Mucosa of descending colon (tissue), 3 donors: ENCODE measurements around the gene RPL22L1. TPM values are rescaled to one million over a fixed set of nuclear protein-coding genes. Genes with fewer than 3 reads are reported as not detected.
"Not testable (repeated sequence)": the region's sequence is repeated elsewhere in the genome, so short reads cannot be mapped to it uniquely, and the experiment has no call there.

Source experiments
- ATAC-seq: fragments of 200-7000 bp; cut with Tn5 transposase; one replicate; pipeline ENCODE4 v1.9.1; 2020; ENCODE audit warnings: mild to moderate bottlenecking, moderate library complexity
- DNase-seq, 3 donors: peaks; one replicate each; pipeline ENCODE4 v3.0.0-alpha.2; 2020
- H3K36me3 ChIP-seq: fragments of 200-600 bp; one replicate; pipeline ENCODE4 v1.8.0; 2021; ENCODE audit warnings: low read depth, mild to moderate bottlenecking
- H3K4me1 ChIP-seq: fragments of 200-600 bp; one replicate; pipeline ENCODE4 v1.8.0; 2021; ENCODE audit warnings: low read depth, mild to moderate bottlenecking
- H3K4me3 ChIP-seq: fragments of 200-600 bp; one replicate; pipeline ENCODE4 v1.8.0; 2021; ENCODE audit warnings: mild to moderate bottlenecking
- H3K9me3 ChIP-seq: fragments of 200-600 bp; one replicate; pipeline ENCODE4 v1.8.0; 2021; ENCODE audit warnings: mild to moderate bottlenecking
- intact Hi-C, 2 donors: fragments of 100-400 bp; cut with DNase I in 1 of 2; cut with micrococcal nuclease in 1 of 2; formaldehyde crosslinking; loops; one replicate each; pipeline versions ENCODE4 v1.11.0 to v1.11.1; 2022; cut with DNase I, micrococcal nuclease
- total RNA-seq, 3 donors: library from RNA; stranded (reverse); fragmentation: NEBNext Ultra II Directional in 2 of 3; extraction: Animal tissue kit (Norgen Biotek cat#: 25700) in 2 of 3; gene quantifications; one replicate each; pipeline versions ENCODE4 v1.2.1 to v1.2.4, GENCODE V29; 2021 to 2023
- TF ChIP-seq, protein P1 (sequence below): fragments of 200-600 bp; IDR thresholded peaks from one replicate; pipeline ENCODE4 v1.8.0; 2022; ENCODE audit warnings: antibody characterized with exemption, mild to moderate bottlenecking
- donor health status: DM: no; HTN: no; CAD: no; lungs with moderate emphysema.
- donor health status: DM: no; HTN: no; CAD: no.
- donor health status: DM: no; HTN: yes; CAD: no.

Gene RPL22L1
- total RNA-seq, 3 donors from 2014 or later, result 20.9 to 31.4 (median 24.3) TPM

DNA sequence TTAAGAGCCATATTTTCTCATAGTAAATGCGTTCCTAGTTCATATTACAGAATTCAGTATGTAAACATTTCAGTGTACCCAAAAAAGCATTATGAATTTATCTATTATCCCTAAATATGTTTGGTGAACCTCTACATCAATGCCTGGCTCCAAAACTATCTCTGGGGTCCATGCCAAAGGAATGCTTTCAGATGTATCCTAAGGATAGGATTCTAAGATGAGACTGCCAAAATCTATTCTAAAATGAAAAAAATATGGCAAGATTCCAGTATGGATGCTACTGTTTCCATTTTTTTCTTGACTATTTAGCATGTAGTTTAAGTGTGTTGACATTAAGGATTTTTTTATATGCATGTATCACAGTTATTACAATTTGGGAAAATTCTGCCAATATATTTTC is 19.6 kb upstream of the RPL22L1 start:
- no peak for DNase-seq
- ATAC-seq, result no peak
- intact Hi-C loops, result no loop called here
- H3K4me3 ChIP-seq, result no peak overlapping the region
- no peaks in the 10 kb centered on the region for H3K9me3 ChIP-seq
- no peaks in the 10 kb centered on the region for H3K4me1 ChIP-seq
- TF ChIP-seq, protein P1, sequence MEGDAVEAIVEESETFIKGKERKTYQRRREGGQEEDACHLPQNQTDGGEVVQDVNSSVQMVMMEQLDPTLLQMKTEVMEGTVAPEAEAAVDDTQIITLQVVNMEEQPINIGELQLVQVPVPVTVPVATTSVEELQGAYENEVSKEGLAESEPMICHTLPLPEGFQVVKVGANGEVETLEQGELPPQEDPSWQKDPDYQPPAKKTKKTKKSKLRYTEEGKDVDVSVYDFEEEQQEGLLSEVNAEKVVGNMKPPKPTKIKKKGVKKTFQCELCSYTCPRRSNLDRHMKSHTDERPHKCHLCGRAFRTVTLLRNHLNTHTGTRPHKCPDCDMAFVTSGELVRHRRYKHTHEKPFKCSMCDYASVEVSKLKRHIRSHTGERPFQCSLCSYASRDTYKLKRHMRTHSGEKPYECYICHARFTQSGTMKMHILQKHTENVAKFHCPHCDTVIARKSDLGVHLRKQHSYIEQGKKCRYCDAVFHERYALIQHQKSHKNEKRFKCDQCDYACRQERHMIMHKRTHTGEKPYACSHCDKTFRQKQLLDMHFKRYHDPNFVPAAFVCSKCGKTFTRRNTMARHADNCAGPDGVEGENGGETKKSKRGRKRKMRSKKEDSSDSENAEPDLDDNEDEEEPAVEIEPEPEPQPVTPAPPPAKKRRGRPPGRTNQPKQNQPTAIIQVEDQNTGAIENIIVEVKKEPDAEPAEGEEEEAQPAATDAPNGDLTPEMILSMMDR, result no peak
- no peaks in the 10 kb centered on the region for H3K36me3 ChIP-seq

DNA sequence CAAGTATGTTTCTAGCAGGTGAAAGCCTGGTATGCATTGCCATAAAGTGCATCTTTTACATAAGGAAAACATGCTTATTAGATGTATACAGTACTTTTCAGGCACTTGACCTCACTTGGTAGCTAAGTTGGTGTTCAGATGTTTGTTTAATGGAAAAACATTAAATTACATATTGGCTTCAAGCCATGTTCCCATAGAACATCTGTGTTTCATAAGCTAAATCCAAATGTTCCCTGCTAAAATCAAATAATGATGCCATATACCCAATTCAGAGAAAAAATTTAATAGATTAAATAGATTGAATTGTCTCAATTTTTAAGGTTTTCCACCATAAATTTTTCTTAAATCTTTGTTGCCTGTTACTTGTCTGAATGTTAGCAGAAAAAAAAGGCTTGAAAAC is 19.1 kb upstream of the RPL22L1 start:
- no peak overlapping the region for H3K4me3 ChIP-seq
- H3K9me3 ChIP-seq, result no peaks in the 10 kb centered on the region
- DNase-seq (no peak), ATAC-seq (no peak)
- intact Hi-C loops, result no loop called here
- TF ChIP-seq, protein P1, result no peak
- H3K36me3 ChIP-seq, result no peaks in the 10 kb centered on the region
- H3K4me1 ChIP-seq, result no peaks in the 10 kb centered on the region

DNA sequence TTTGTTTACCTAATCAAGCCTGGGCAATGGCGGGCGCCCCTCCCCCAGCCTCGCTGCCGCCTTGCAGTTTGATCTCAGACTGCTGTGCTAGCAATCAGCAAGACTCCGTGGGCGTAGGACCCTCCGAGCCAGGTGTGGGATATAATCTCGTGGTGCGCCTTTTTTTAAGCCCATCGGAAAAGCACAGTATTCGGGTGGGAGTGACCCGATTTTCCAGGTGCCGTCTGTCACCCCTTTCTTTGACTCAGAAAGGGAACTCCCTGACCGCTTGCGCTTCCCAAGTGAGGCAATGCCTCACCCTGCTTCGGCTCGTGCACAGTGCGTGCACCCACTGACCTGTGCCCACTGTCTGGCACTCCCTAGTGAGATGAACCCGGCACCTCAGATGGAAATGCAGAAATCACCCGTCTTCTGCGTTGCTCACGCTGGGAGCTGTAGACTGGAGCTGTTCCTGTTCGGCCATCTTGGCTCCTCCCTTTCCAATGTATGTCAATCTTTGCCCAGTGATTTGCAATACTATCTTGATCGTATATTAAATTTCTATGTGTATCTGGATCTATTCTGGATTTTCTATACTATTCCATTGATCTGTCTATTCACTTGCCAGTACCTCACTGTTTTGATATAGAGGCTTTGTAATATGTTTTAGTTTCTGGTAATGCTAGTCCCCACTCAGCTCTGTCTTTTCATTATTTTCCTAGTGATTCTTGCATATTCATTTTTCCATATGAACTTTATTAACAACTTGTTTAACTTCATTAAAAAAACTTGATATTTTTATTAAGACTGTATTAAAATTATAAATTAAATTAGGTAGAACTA is 14.3 kb upstream of the RPL22L1 start:
- intact Hi-C loops, H3K9me3 ChIP-seq, H3K4me3 ChIP-seq, H3K4me1 ChIP-seq, ATAC-seq, DNase-seq, H3K36me3 ChIP-seq: not testable (repeated sequence)

DNA sequence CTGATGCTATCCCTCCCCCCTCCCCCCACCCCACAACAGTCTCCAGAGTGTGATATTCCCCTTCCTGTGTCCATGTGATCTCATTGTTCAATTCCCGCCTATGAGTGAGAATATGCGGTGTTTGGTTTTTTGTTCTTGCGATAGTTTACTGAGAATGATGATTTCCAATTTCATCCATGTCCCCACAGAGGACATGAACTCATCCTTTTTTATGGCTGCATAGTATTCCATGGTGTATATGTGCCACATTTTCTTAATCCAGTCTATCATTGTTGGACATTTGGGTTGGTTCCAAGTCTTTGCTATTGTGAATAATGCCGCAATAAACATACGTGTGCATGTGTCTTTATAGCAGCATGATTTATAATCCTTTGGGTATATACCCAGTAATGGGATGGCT is 8.7 kb upstream of the RPL22L1 start:
- H3K36me3 ChIP-seq, H3K9me3 ChIP-seq, ATAC-seq, H3K4me1 ChIP-seq, H3K4me3 ChIP-seq, intact Hi-C loops, DNase-seq: not testable (repeated sequence)

DNA sequence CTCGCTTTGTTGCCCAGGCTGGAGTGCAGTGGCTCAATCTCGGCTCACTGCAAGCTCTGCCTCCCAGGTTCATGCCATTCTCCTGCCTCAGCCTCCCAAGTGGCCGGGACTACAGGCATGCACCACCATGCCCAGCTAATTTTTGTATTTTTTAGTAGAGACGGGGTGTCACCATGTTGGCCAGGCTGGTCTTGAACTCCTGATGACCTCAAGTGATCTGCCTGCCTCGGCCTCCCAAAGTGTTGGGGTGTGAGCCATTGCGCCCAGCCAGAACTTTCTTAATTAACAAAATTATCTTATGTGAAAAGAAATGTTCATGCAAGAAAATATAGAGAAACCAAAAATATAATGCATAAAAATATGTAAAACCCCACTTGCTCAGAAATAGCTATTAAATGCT is 7.3 kb upstream of the RPL22L1 start:
- ATAC-seq, DNase-seq, H3K4me1 ChIP-seq, H3K9me3 ChIP-seq, intact Hi-C loops, H3K4me3 ChIP-seq, H3K36me3 ChIP-seq: not testable (repeated sequence)

DNA sequence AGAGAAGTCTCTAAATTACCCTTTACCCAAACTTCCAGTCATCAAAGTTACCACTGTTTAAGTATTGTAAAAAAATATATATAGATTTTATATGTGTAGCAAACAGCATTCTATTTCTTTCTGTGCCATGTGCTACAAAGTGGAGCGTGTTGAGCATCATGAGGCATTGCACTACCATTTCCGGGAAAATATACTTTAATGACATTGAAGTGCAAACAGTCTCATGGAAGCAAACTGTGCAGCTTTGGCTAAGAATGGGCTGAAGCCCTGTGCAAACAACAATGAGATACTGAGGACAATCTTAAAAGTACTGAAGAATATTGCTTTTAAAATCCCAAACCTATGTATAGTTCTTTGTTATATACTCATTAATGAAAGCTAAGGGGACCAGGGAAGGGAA is 6.5 kb upstream of the RPL22L1 start:
- Histone ChIP-seq H3K4me1 (no peaks in the 10 kb centered on the region), H3K4me3 (no peak overlapping the region), H3K36me3 (no peaks in the 10 kb centered on the region), H3K9me3 (no peaks in the 10 kb centered on the region)
- intact Hi-C loops, result no loop called here
- DNase-seq, result no peak
- peak; percentile 70 for ATAC-seq
- TF ChIP-seq, protein P1, result no peak

DNA sequence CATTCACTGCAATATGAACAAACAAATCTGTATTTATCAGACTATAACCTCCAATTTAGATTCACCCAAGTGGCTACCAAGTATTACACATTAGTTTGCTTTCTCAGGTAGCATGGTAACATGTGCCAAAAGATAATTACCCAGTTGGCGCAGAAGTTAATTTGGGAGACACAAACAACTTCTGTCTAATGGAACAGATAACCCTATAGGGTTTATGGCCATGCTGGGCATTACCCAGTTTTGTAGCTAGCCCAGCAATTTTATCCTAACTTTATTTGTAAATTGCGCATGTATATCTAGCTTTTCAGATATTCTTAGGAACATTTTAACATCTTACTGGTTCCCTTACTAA is 780 bp downstream of the RPL22L1 start:
- ATAC-seq (no peak), DNase-seq (peak in 1 of 3 donors; percentile 17)
- H3K36me3 ChIP-seq, result peaks cover 13% of the 10 kb centered on the region

More for the DNA sequence above, 780 bp downstream of the RPL22L1 start:
- TF ChIP-seq, protein P1, result no peak
- intact Hi-C loops, result no loop called here
- H3K9me3 ChIP-seq, result no peaks in the 10 kb centered on the region
- H3K4me3 ChIP-seq, result peak overlapping the region; percentile 22
- H3K4me1 ChIP-seq, result peaks cover 20% of the 10 kb centered on the region
